GM15510 (cell line): ENCODE data around the gene ASPSCR1.

Experiments used
- POLR2A ChIP-seq: IDR thresholded peaks from 3 replicates; pipeline ENCODE4 v1.6.1; 2011; ENCODE audit warnings: borderline replicate concordance; ENCODE audit not compliant: insufficient read length; ENCODE audit errors: extremely low read depth

Gene ASPSCR1

DNA sequence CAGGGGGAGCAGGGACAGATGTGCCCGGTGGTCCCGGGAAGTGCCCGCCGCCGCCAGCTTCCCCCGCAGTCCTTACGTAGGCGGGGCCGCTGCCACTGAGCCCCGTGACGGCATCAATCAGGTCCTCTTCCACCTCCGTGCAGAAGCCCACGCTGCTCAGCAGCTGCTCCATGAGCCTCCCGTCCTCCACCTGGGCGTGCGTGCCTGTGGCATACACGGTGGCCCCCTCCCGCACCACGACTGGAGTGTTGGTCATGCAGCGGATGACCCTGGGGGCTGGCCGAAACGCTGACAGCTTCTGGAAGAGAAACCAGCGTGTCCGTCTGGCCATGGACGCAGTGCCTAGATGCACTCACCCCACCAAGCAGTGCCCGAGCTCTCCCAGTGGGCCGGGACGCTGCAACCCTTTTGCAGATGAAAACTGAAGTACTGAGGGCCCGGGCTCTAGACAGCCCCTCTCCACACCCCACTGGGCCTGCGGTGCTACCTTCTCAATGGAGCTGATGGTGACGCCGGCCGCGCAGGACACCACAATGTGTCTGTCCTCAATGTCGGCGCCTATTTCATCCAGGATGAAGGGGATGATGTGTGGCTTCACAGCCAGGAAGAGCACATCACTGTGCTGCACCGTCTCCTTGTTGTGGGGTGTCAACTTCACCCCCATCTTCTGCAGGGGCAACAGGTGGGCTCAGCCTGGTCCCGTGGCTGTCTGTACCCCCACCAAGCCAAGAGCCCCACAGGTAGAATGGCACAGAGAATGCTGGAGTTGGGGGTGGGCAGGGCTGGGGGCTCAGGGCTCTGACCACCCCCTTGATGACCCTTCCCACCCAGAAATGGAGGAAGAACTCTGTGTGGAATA lies 42.4 kb upstream of the ASPSCR1 start:
- TF ChIP-seq POLR2A, result no peak

DNA sequence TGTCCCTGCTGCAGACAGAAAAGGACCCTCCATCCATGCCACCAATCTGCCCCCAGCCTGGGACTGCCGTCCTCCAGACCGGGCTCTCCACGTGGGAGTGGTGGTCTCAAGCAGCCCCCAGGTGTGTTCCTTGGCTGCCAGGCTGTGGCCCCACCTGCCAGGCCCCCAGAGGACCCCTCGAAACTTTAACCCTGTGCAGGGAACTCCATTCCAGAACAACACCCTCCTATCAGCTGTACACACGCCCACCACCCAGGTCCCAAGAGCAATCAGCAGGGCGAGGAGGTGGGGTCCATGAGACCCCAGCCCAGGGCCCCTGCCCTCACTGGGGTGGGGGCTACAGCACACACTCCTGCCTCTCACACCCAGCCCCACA lies 41.7 kb upstream of the ASPSCR1 start:
- no peak for TF ChIP-seq POLR2A

DNA sequence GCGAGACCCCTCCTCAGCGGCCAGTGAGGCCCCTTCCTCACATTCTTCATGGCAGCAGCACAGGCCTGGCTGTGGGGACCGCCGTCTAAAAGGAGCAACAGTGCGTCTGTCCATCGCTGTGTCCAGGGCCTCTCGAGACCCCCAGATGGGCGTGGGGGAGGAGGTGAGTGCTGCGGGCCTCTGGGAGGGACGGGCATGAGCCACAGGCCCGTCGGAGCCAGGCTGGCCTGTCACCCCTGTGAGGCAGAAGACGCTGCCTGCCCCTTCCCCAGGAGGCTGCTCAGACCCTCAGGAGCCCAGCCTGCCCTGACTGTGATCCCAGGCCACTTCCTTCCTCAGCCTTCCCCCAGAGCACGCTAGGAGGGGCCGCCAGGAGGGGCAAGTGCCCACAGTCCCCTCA lies 38.2 kb upstream of the ASPSCR1 start:
- no peak for TF ChIP-seq POLR2A

DNA sequence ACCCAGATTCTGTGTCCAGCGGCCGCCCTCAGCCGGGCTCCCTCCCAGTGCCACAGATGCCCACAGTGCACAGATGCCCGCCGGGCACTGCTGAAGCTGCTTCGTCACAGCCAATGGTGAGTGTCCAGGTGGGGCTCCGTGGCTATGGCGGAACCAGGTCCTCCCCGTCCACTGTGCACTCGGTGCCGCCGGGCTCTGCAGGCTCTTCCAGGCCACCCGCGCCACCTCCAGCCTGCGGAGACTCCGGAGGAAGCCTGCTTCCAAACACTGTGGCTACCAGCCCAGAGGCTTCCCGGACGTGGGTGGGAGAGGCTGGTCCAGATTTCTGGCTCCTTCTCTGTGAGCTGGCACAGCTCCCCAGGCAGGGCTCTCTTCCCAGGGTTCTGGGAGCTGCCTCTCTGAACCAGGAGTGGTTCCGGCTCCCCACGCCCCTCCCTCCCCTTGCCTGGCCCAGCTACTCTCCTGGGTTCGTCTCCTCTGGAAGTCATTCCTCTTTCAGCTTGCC lies 37.5 kb upstream of the ASPSCR1 start:
- TF ChIP-seq POLR2A, result no peak

DNA sequence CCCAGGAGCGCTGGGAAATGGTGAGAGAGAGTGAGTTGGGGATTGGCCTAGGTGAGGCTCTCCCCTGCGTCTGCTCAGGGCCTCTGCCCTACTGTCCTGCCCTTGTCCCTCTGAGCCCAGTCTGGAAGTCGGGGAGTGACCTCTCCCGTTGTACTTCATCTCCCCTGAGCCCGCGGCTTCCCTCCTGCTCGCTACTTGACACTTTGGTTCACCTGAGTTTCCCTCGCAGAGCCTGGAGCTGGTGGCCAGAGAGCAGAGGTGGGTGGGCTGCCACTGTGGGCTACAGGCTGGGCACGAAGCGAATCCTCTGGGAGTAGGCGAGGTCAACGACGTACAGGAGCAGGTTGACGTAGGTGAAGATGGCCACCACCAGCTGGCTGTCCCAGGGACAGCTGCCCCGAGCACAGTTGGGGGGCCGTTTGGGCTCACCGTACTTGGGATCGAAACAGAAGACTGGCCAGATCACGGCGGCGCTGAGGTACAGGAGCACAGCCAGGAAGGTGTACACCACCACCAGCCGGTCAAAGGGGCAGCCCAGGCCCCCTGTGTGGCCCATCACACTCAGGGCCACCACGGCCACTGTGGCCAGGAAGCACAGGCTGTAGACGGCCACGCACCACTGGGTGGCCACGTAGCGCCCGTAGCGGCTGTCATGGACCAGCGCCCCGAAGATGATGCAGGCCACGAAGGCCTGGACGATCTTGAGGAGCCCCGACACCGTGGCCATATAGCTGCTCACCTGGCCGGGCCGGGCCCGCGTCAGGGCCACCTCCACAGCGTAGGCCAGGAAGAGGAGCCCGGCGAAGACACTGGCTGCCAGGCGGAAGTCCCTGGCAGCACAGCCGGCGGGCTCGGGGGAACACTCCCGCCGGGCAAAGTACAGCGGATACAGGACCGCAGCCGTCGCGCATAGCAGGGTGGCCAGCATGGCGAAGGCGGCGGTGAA lies 36.6 kb upstream of the ASPSCR1 start:
- TF ChIP-seq POLR2A, result no peak

DNA sequence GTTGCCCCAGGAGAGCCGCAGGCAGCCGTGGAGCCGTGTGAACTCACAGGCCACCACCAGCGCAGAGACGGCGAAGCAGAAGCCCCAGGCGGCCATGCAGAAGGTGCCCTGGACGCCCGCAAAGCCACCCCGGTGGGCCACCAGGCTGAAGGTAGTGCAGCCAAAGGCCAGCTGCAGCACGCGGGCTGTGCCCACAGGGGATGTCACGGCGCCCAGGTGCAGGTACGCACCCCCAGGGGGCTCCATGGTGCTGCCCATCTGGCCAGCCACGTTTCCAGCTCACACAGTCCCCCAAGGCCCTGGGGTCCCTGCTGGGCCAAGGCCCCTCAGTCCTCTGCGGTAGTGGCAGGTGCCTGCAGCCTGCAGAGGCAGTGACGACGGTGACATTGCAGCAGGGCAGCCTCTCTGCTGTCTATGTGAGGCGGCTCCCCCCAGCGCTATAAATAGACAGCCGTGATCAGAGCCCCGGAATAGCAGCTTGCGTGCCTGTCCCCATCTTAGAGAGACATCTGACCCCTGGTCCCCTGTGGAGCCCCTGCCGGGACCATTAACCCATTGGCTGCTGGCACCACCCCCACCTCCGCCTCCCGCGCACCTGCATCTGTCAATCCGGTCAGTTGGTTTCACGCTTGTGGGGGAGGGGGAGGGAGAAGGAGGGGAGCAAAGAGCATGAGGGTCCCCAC lies 35.8 kb upstream of the ASPSCR1 start:
- TF ChIP-seq POLR2A, result no peak

DNA sequence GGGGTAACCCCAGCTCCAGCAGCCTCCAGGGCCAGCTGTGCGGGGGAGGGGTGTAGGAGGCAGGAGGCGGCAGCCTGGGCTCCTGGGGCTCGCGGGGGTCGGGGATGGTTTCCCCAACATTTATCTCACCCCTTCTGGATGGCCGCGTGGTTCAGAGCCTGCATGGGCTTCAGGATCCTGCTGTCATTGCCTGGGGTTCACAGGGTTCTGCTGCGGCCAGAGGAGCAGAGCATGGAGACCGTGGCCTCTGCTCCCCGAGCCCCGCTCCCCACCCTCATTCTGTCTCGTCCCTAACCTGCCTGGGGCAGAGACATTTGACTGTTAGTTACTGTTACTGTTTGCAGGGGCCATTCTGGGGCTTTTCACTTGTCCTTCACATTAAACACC lies 35.3 kb upstream of the ASPSCR1 start:
- no peak for TF ChIP-seq POLR2A

DNA sequence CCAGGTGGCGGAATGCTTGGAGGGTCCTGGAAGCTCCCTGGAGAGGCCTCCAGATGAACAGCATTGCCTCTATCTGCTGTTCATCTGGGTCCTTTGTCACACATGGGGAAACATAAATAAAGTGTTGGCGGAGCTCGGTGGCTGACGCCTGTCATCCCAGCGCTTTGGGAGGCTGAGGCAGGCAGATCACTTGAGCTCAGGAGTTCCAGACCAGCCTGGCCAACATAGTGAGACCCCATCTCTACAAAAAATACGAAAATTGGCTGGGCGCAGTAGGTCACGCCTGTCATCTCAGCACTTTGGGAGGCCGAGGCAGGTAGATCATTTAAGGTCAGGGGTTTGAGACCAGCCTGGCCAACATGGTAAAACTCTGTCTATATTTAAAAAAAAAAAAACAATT lies 32.6 kb upstream of the ASPSCR1 start:
- no peak for TF ChIP-seq POLR2A

DNA sequence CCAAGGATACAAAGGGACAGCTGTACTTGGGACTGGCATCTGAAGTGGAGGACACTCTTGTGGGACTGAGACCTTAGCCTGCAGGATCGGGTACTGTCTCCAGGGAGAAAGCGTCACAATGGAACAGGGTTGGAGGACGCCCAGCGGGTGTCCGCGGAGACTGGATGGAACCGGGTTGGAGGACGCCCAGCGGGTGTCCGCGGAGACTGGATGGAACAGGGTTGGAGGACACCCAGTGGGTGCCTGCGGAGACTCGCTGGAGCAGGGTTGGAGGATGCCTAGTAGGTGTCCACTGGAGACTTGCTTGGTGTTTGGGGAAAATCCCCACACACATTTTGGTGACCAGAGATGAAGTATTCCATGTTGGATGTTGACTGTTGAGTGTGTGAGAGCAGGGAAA lies 30.2 kb upstream of the ASPSCR1 start, which contains the start of gene MYADML2:
MYADML2 (minus strand) TSS at position 45 of the 400 bp plus-strand sequence. CDS start 5,492 bp downstream, outside the sequence.
- TF ChIP-seq POLR2A, result no peak

DNA sequence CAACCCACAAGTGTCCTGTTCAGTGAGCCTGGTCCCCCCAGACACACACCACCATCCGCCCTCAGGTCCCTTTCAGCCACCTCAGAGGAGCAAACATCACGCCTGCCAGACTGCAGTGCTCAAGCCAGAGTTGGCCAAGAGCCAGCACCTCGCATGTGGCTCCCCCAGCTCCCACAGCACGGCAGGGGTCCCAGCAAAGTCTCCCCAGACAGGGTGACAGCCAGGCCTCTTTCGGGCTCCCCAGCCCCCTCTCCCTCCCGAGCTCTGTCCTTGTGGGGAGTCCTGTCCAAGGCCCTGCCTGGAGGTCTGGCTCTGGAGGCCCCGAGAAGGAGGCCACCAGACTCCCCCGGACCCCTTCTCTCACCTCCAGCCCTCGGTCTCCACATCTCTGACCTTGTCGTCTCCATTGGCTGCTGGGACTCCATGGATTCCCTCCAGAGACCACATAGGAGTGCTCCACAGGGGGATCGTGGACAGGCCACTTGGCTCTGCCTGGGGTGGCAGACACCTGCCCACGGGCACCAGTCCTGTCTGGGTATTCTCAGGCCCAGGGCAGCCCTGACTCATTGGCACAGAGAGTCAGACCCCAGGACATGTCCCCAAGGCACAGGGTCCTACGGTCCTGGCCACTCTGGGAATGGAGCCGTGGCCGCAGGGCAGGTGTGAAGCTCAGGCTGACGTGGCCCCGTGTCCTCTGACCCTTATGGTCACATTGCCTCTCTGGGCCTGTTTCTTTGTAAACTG lies 28.6 kb upstream of the ASPSCR1 start:
- no peak for TF ChIP-seq POLR2A

DNA sequence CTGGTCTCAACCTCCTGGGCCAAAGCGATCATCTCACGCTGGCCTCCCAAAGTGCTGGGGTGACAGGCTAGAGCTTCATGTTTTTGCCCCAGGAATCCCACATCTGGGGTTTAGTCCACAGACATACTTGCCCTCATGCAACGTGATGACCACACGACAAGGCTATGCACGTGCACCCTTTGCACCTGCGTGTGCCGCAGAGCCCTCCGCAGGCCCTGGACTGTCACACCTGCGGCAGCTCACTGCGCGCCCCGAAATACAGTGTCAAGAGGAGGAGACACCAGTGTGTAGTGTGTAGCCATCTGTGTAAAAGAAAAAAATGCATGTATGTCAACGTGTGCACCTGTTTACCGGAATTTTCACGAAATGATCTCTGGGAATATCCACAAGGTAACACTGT lies 26.9 kb upstream of the ASPSCR1 start:
- TF ChIP-seq POLR2A, result no peak

DNA sequence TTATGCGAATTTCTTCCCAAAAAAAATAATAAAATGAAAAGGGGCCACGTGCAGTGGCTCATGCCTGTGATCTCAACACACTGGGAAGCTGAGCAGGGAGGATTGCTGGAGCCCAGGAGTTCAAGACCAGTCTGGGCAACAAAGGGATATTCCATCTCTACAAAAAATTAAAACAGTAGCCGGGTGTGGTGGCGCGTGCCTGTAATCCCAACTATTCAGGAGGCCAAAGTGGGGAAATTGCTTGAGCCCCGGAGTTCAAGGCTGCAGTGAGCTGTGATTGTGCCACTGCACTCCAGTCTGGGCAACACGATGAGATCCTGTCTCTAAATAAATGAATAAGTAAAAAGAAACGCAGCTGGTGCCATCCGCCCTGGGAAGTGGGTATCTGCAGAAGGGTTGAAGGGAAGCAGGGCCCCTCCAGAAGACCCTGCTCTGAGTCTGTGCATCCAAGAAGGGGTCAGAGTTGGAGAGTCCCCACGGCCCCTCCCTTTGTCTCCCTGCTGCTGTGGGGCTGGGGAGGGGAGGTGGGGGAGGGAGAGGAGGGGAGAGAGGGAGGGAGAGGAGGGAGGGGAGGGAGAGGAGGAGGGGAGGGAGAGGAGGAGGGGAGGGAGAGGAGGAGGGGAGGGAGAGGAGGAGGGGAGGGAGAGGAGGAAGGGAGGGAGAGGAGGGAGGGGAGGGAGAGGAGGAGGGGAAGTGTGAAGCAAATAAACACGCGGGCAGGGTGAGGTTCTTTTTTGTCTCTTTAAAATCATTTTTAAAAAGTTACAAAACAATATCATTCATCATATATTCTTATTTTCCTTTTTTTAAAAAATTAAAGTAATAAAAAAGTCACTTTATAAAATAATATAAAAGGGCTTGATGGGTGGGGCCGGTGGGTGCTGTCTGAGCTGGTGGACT lies 25.4 kb upstream of the ASPSCR1 start:
- TF ChIP-seq POLR2A, result no peak

DNA sequence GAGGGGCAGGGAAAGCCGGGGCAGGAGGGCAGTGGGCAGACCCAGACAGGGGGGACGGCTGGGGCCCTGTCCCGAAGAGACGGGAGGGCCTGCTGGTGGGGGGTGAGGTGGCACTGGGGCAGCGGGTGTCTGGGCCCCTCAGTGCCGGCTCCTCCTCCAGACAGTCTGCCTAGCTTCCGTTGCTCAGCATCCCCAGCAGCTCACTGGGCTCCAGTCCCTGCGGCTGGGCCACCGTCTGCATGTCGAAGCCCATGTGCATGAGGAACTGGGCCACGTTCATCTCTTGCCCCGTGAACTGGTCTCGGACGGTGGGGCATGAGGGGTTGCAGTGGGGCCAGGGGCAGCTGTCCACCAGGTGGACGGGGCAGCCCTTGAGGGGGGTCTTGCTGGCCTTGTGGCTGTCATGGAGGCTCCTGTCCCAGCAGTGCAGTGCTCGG lies 24.6 kb upstream of the ASPSCR1 start:
- TF ChIP-seq POLR2A, result no peak
